Measurements from ENCODE around the gene POLR2F.

DNA sequence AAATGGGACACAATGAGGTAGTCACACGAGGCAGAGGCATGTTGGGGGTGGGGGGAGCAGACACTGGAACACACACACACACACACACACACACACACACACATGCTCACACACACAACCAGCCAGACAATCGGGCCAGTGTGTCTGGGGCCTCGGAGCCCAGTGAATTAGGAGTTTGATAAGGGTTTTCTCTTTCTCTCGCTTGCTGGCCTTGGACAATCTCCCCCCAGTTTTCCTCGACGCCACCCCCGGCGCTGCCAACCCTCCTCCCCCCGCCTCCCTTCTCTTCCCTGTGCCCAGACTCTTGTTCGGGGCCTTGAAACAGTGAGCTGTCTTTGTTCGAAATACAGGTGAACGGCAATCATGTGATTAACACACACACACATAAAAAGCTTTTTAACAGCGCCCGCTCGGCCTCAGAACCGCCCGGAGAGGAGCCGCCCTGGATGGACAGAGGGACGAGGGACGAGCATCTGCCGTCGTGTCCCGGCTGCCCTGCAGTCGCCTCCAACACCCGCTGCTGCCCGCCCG lies 32.3 kb downstream of the POLR2F start:
- TF ChIP-seq ZBTB7A (IDR thresholded peaks at IDR 0.05; ENCODE audit: borderline replicate concordance, control insufficient read depth, low read depth, low read length) (no peak), ZBTB8A (IDR thresholded peaks at IDR 0.05; ENCODE audit: partially characterized antibody) (no peak), CTCF (IDR thresholded peaks at IDR 0.05 in 2 of 3, conservative IDR thresholded peaks at IDR 0.05 in 1 of 3; ENCODE audit: insufficient read depth in 2 of 3, low read depth in 1 of 3, low read length in 3 of 3) (no peak), ZNF140 (CRISPR knock-in tag; IDR thresholded peaks at IDR 0.05) (no peak), CSDE1 (IDR thresholded peaks at IDR 0.05) (no peak), ZNF324 (CRISPR knock-in tag; IDR thresholded peaks at IDR 0.05) (no peak), TCF7L2 (IDR thresholded peaks at IDR 0.05; ENCODE audit: low read depth, low read length) (no peak), ZNF224 (CRISPR knock-in tag; IDR thresholded peaks at IDR 0.05) (no peak)
- TF ChIP-seq, protein P1, sequence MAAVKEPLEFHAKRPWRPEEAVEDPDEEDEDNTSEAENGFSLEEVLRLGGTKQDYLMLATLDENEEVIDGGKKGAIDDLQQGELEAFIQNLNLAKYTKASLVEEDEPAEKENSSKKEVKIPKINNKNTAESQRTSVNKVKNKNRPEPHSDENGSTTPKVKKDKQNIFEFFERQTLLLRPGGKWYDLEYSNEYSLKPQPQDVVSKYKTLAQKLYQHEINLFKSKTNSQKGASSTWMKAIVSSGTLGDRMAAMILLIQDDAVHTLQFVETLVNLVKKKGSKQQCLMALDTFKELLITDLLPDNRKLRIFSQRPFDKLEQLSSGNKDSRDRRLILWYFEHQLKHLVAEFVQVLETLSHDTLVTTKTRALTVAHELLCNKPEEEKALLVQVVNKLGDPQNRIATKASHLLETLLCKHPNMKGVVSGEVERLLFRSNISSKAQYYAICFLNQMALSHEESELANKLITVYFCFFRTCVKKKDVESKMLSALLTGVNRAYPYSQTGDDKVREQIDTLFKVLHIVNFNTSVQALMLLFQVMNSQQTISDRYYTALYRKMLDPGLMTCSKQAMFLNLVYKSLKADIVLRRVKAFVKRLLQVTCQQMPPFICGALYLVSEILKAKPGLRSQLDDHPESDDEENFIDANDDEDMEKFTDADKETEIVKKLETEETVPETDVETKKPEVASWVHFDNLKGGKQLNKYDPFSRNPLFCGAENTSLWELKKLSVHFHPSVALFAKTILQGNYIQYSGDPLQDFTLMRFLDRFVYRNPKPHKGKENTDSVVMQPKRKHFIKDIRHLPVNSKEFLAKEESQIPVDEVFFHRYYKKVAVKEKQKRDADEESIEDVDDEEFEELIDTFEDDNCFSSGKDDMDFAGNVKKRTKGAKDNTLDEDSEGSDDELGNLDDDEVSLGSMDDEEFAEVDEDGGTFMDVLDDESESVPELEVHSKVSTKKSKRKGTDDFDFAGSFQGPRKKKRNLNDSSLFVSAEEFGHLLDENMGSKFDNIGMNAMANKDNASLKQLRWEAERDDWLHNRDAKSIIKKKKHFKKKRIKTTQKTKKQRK (IDR thresholded peaks at IDR 0.05; ENCODE audit: borderline replicate concordance, low read depth, low read length): no peak
